Hematopoietic multipotent progenitor cell treated with erythropoietin and hydrocortisone succinate and interleukin-3 and kit ligand, for 15 days (in vitro differentiated cells): ENCODE measurements around the gene ANKRD33B.
"Not testable (repeated sequence)": the region's sequence is repeated elsewhere in the genome, so short reads cannot be mapped to it uniquely, and the experiment has no call there.

Experiments
- DNase-seq: peaks from one replicate; pipeline ENCODE4 v3.0.0-alpha.2; 2015; ENCODE audit warnings: low spot score

Gene ANKRD33B

DNA sequence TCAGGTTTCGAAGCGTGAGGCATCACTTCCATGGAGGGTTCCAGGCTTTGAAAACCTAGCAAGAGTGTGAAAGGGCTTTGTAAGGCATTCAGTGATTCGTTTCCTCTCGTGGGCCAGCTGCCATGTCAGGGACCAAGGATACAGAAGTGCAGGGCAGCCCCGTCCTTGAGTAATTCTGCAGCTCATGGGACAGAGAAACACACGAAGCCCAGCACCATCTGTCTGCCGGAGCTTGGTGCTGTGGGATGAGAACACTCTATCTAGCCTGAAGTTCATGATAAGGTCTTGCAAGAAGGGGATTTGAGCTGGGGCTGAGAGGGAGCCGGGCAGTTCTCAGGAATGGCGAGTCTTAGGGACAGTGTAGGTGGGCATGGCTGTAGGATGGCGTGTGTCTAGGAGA lies 55.8 kb downstream of the ANKRD33B start:
- no peak for DNase-seq

DNA sequence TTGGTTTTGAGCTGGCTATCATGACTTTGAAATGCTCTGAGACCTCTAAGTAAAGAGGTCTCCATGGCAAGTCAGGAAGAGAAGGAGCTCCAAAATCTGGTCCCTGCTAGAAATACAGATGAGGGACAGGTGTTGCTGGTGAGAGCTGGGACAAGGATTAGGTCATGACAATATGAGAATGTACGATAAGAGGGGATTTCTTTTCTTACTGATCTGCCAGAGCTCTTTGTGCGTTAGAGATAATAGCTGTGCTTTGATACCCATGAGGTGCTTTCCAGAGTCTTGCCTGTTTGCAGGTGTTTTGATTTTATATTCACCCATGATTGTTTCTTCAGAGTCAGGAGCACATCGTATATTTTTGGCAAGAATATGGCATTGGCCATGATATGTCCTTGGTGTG lies 56.5 kb downstream of the ANKRD33B start:
- DNase-seq = no peak

GRCh38 chr5:10621832-10622231 lies 58.0 kb downstream of the ANKRD33B start:
- no peak for DNase-seq

GRCh38 chr5:10622810-10623209 lies 58.9 kb downstream of the ANKRD33B start:
- no peak for DNase-seq

GRCh38 chr5:10623305-10623910 lies 59.5 kb downstream of the ANKRD33B start:
- DNase-seq = no peak

- DNase-seq = no peak
These were observed 60.3 kb downstream of the ANKRD33B start for GRCh38 chr5:10624206-10624605.

GRCh38 chr5:10624679-10625078 lies 60.8 kb downstream of the ANKRD33B start:
- DNase-seq = no peak

DNA sequence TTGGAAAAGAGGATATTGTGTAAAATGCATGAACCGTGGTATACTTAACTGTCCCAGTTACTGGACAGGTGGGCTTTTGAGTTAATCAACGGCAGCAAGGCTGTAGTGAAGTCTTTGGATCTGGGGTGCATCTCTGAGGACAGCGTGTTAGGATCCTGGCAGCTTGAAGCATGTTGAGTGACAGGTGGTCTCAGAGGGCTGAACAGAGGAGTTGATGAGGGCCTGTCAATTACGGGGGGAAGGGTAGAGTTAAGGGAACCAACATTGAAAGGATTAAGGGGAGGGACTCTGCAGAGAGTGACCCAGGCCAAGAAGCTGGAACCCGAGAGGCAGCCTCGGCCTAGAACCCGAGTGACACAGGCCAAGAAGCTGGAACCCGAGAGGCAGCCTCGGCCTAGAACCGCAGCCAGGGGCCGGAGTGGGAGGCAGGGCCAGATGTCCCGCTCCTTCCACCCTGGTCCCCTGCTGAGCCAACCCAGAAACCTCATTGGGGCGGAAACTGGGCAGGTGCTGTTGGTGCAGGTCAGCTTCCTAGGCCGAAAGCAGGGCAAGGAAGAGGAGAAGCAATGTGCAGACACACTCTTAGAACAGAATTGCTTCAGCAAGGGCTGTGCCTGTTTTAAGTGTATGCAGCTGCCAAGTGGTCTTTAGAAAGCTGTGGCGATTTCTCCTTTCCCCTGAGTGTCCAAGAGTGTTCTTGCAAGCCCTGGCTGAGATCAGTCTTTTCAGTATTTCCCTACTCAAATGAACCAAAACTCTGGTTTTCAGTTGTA lies 62.0 kb downstream of the ANKRD33B start:
- DNase-seq = no peak

DNA sequence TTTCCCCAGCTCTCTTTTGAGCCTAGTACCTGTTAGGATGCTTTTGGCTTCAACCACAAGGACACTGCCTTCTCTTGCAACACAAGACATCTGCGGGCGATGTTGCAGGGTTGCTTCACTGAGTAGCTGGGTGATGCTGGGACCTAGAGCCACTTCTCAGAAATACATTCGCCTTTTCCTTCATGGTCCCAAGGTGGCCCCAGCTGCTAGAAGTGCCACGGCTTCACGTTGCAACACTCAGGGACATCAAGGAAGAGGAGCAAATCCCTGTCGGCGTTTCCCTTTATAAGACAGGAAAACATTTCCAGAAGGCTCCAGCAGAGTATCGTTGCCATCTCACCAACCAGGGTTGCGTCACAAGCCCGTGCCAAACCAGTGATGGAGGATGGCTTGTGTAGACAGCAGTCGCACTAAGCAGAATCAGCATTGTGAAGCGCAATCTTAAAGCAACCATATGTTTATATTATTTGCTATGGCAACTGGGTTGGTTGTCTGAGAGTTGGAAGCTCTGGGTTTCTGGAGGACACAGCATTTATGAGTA lies 62.7 kb downstream of the ANKRD33B start:
- no peak for DNase-seq

DNA sequence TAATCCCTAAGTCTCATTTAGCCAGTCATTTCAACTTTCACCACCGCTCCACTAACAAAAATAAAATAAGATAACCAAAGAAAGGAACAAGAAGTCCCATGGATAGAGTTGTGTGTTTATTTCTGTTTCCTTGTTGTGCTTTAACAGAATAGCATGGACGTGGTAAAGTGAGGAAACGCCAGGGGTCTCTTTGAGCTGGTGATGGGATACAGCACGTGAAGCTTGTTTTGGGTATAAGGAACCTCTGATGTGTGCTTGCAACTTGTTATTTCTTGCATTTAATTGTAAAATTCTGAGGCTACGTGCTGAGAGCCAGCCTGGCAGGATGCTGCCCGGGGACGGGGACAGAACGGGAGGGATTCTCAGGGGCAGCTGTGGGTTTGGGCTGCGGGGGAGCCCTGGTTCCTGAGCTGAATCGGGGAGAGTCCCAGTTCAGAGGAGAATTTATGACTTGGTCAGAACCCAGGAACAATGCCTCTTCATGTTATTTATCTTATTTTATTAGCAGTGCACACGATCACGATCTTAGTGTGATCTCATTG lies 63.4 kb downstream of the ANKRD33B start:
- peak; percentile 7 for DNase-seq

- no peak for DNase-seq
These were observed 64.7 kb downstream of the ANKRD33B start for GRCh38 chr5:10628601-10629000.

DNA sequence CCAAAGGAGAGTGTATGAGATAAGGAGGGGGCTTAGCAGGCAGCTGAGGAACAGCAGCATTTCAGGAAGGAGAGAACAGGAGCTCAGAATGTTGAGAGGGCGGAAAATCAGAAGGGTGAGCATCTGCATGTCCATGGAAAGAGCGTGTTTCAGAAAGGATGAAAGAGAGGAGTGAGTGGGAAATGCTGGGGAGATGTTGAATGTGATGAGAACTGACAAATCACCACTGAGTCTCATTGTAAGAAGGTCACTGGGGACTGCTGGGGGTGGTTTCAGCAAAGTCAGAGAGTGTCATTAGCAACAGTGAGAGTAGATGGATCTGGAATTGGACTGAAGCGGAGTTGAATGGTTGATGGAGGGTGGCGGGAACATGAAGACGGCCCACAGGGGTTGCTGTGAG lies 65.8 kb downstream of the ANKRD33B start:
- no peak for DNase-seq

DNA sequence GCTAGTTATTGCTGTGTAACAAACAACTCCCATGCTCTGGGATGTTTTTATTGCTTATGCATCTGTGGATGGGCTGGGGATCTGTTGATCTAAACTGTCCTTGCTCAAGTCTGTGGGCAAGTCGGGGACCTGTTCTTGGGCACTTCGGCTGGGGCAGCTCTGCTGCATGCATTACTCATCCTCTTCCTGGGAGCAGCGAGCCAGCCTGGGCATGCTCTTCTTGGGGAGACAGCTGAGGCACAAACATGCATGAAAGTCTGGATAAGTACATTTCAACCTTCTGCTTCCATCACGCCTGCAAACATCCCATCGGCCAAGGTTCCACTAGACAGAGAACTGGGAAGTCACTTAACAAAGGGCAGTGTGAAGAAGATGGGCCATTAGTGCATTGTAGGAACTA lies 66.3 kb downstream of the ANKRD33B start:
- no peak for DNase-seq

DNA sequence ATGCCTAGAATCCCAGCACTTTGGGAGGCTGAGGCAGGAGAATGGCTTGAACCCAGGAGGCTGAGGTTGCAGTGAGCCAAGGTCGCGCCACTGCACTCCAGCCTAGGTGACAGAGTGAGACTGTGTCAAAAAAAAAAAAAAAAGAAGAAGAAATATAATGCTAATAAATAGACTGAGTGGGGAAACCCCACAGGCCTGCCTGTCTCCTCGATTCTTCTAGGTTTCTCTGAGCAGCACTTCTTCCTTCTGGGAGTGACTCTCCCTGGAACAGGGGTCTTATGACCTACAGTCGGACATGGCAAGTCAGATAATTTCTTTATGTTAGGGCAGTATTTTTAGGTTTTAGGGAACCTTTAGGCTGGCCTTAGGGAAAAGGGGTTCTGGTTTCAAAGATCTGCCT lies 66.9 kb downstream of the ANKRD33B start:
- DNase-seq = not testable (repeated sequence)

GRCh38 chr5:10631316-10631996 lies 67.6 kb downstream of the ANKRD33B start:
- no peak for DNase-seq

DNA sequence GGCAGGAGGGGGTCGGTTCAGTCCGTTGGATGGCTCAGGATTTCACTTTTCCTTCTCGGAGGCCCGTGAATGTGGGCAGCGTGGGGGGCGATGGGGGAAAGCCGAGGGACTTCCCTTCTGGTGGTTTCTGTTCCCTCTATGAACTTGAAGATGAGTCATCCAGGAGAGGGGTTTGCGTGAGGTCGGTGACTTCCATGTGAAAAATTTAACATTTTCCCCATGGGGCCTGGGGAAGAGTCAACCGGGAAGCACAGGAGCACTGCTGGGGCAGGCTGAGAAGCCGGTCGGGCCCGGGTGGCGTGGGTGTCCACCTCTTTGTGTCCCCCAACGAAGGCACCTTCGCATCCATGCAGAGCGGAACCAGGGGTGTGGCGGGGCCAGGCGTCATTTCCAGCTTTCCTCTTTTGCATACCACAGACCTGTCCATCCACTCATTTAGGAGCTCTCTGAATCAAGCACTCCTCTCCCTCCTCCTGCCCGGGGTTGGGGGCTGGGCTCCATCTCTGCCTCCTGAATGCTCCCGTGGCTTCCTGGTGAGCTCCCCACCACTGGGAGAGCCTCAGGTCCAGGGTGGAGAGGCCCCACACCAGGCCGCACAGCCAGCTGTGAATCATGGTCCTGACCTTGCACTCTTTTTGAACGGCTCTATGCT lies 68.4 kb downstream of the ANKRD33B start:
- no peak for DNase-seq

DNA sequence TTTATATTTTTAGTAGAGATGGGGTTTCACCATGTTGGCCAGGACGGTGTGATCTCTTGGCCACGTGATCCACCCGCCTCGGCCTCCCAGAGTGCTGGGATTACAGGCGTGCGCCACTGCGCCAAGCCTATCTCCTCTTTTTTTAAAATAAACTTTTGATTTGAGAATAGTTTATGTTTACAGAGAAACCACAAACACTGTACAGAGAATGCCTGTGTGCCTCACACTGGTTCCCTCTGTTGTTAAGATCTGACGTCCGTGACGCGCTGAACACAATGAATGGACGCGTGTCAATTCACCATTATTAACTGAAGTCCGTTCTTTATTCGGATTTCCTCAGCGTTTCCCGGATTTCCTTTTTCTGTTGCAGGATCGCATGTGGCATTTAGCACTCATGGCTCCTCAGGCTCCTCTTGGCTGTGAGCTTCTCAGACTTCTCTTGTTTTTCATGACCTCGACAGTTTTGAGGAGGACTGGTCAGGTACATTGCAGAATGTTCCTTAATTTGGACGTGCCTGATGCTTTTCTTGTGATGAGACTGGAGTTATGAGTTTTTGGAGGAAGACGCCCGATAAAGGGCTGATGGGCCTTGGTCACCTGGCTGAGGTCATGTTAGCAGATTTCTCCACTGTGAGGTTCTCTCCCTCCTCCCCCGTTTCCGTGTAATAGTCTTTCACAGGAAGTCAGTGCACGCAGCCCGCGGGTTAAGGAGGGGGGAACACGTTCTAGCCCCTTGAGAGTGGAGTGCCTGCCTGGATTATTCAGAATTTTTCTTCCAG lies 69.6 kb downstream of the ANKRD33B start:
- DNase-seq = no peak

- DNase-seq = no peak
These were observed 70.2 kb downstream of the ANKRD33B start for GRCh38 chr5:10634050-10634449.

GRCh38 chr5:10634562-10634961 lies 70.7 kb downstream of the ANKRD33B start:
- no peak for DNase-seq

DNA sequence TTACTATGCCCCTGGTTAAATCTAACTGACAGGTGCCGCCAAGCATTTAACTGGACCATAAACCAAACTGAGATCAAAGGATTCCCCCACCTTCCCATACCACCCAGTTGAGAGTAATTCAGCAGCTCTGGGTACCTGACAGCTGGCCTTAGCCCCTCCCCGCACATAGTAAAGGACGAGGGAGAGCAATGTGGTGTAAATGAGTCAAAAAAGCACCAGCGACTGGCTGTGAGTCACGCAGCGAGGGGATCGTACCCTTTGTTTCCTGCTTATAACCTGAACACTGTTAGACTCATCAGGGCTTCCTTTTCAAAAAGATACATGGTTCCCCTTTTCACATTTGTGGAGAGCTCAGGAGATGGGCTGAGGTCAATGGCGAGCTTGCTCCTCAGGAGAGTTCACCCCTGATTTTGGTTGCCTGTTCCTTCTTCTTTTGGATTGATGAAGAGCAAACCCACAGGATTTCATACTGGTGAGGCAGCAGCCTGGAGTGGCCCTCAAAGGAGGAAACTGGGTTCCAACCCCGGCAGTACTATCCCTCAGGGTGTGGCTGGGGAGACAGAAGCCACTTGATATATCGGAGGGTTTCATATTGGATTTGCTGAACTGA lies 71.5 kb downstream of the ANKRD33B start:
- DNase-seq = no peak

- DNase-seq = no peak
These were observed 72.0 kb downstream of the ANKRD33B start for GRCh38 chr5:10635867-10636350.
